Measurements from ENCODE around the gene CD22. TPM values are rescaled to one million over a fixed set of nuclear protein-coding genes. Genes with fewer than 3 reads are reported as not detected.

The CD22 gene
- total RNA-seq, 1 donor from 2014 or later: 0.23 TPM

GRCh38 chr19:35341006-35341405 is 12.0 kb downstream of the CD22 start:
- DNase-seq (ENCODE audit: low read depth): no peak
- H3K4me3 ChIP-seq (ENCODE audit: low read depth, low read length): no peak overlapping the region
- no peak for TF ChIP-seq CTCF (conservative IDR thresholded peaks at IDR 0.05; ENCODE audit: low read depth, low read length)

GRCh38 chr19:35341565-35342225 is 12.7 kb downstream of the CD22 start:
- H3K4me3 ChIP-seq (ENCODE audit: low read depth, low read length): no peak overlapping the region
- no peak for DNase-seq (ENCODE audit: low read depth)
- no peak for TF ChIP-seq CTCF (conservative IDR thresholded peaks at IDR 0.05; ENCODE audit: low read depth, low read length)

- no peak overlapping the region for H3K4me3 ChIP-seq (ENCODE audit: low read depth, low read length)
- no peak for DNase-seq (ENCODE audit: low read depth)
- TF ChIP-seq CTCF (conservative IDR thresholded peaks at IDR 0.05; ENCODE audit: low read depth, low read length): no peak
Measured at GRCh38 chr19:35342430-35342829, 13.4 kb downstream of the CD22 start.

- H3K4me3 ChIP-seq (ENCODE audit: low read depth, low read length): no peak overlapping the region
- no peak for TF ChIP-seq CTCF (conservative IDR thresholded peaks at IDR 0.05; ENCODE audit: low read depth, low read length)
- no peak for DNase-seq (ENCODE audit: low read depth)
Measured at GRCh38 chr19:35344511-35345031, 15.6 kb downstream of the CD22 start.

GRCh38 chr19:35345671-35346111 is 16.7 kb downstream of the CD22 start:
- no peak overlapping the region for H3K4me3 ChIP-seq (ENCODE audit: low read depth, low read length)
- no peak for TF ChIP-seq CTCF (conservative IDR thresholded peaks at IDR 0.05; ENCODE audit: low read depth, low read length)
- no peak for DNase-seq (ENCODE audit: low read depth)

GRCh38 chr19:35346193-35347052 is 17.4 kb downstream of the CD22 start:
- no peak for TF ChIP-seq CTCF (conservative IDR thresholded peaks at IDR 0.05; ENCODE audit: low read depth, low read length)
- DNase-seq (ENCODE audit: low read depth): no peak
- no peak overlapping the region for H3K4me3 ChIP-seq (ENCODE audit: low read depth, low read length)

All from epithelial cell of proximal tubule (primary cell).